ENCODE data around the gene GPR87. TPM values are rescaled to one million over a fixed set of nuclear protein-coding genes. Genes with fewer than 3 reads are reported as not detected.

The GPR87 gene
- total and polyA plus RNA-seq, 2 experiments from 2014 or later, result 0.22 TPM; not detected in 1

DNA sequence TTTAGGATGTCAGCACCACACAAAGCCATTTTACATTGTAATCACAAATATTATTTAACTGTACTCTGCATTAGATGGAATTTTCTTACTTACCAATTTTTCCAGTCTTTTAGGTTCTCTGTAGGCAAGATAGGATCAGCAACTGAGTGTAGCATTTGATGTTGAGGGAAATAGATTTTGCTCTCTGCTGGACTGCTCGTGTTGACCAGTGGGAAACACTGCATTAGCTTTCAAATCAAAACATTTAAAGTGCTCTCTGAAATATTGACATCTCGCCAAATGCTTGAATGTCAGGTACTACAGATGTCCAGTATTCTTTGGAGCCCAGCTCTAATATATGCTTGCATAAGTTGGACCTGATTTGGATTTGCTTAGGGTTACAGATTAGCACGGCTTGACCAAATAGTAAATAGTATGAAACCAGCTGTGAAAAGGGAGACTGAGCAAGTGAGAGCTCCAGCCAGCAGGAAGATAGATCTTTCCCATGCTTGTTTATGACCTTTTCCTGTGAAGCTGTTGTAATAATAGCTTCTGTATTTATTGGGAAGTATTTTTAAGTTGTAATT, 67.8 kb downstream of the GPR87 start:
- Histone ChIP-seq H3K9me2 (ENCODE audit: insufficient read depth) (no peaks in the 10 kb centered on the region), H3K9me3 (ENCODE audit: low read depth) (no peaks in the 10 kb centered on the region), H3K27ac (no peak overlapping the region), H3K36me3 (ENCODE audit: low read depth) (no peaks in the 10 kb centered on the region), H3K79me2 (ENCODE audit: insufficient read depth) (no peaks in the 10 kb centered on the region), H3K27me3 (replicated peaks; ENCODE audit: insufficient read depth) (no peaks in the 10 kb centered on the region), H2AFZ (no peak overlapping the region), H3K4me2 (ENCODE audit: unreplicated experiment) (no peak overlapping the region), H3F3A (ENCODE audit: insufficient read depth) (no peaks in the 10 kb centered on the region), H4K20me1 (ENCODE audit: insufficient read depth) (no peaks in the 10 kb centered on the region), H3K4me3 (no peak overlapping the region), H3K4me1 (ENCODE audit: insufficient read depth) (no peaks in the 10 kb centered on the region), H3K9ac (no peak overlapping the region)
- WGBS, 2 experiments (ENCODE audit: low coverage in 1 of 2, low lambda C conversion rate in 2 of 2, missing lambda C conversion rate in 2 of 2), result 63 to 77% methylated on average over 3 of the region's 3 CpGs
- no peak for DNase-seq
- TF ChIP-seq EZH2phosphoT487 (IDR thresholded peaks at IDR 0.05; ENCODE audit: insufficient read depth, low read depth), result no peak
- TF ChIP-seq EZH2 (IDR thresholded peaks at IDR 0.05; ENCODE audit: insufficient read depth, poor library complexity, severe bottlenecking), result no peak
- in situ Hi-C loops (cut with MboI), result no loop called here

Other genes starting within 250 kb of the GPR87 start
- 0.13 and 0.32 TPM in 2 replicates for gene MED12L, start 231.2 kb downstream of the GPR87 start, total RNA-seq (2014; rRNA removed; shearing (Covaris generic))
- 0.13 and 0.51 TPM in 2 replicates for gene MED12L, start 231.2 kb downstream of the GPR87 start, polyA plus RNA-seq (2016; fragmentation: Nextera tagmentation; extraction: Ambion mirVana)
- gene GPR171, start 113.6 kb downstream of the GPR87 start, total RNA-seq (2014; rRNA removed; shearing (Covaris generic)), result not detected in 2 replicates
- not detected in 2 replicates for gene GPR171, start 113.6 kb downstream of the GPR87 start, polyA plus RNA-seq (2016; fragmentation: Nextera tagmentation; extraction: Ambion mirVana)
- gene P2RY14, start 38.3 kb downstream of the GPR87 start, total RNA-seq (2014; rRNA removed; shearing (Covaris generic)), result not detected in 2 replicates
- not detected in 2 replicates for gene P2RY14, start 38.3 kb downstream of the GPR87 start, polyA plus RNA-seq (2016; fragmentation: Nextera tagmentation; extraction: Ambion mirVana)
- not detected in 2 replicates for gene P2RY13, start 12.7 kb upstream of the GPR87 start, total RNA-seq (2014; rRNA removed; shearing (Covaris generic))
- gene P2RY13, start 12.7 kb upstream of the GPR87 start, polyA plus RNA-seq (2016; fragmentation: Nextera tagmentation; extraction: Ambion mirVana), result not detected in 2 replicates
- gene P2RY12, start 67.9 kb upstream of the GPR87 start, total RNA-seq (2014; rRNA removed; shearing (Covaris generic)), result not detected in 2 replicates
- not detected in 2 replicates for gene P2RY12, start 67.9 kb upstream of the GPR87 start, polyA plus RNA-seq (2016; fragmentation: Nextera tagmentation; extraction: Ambion mirVana)
- gene IGSF10, start 144.2 kb upstream of the GPR87 start, total RNA-seq (2014; rRNA removed; shearing (Covaris generic)), result not detected in 2 replicates
- 0.09 and 0.19 TPM in 2 replicates for gene IGSF10, start 144.2 kb upstream of the GPR87 start, polyA plus RNA-seq (2016; fragmentation: Nextera tagmentation; extraction: Ambion mirVana)